HG03060 (cell line): ENCODE data around the gene GMPPA.

Experiments
- ATAC-seq: cut with Tn5 transposase; IDR thresholded peaks from one replicate; pipeline ENCODE4 v1.9.1; 2021; ENCODE audit warnings: low read depth, moderate number of reproducible peaks; ENCODE audit not compliant: unreplicated experiment

Gene GMPPA

GRCh38 chr2:219484343-219485200 is 14.1 kb upstream of the GMPPA start:
- no peak for ATAC-seq

GRCh38 chr2:219485201-219485580 is 13.5 kb upstream of the GMPPA start:
- ATAC-seq = no peak

- no peak for ATAC-seq
These were observed 12.2 kb upstream of the GMPPA start for GRCh38 chr2:219486380-219486959.

- ATAC-seq = no peak
These were observed 10.4 kb upstream of the GMPPA start for GRCh38 chr2:219488149-219488843.

- ATAC-seq = no peak
These were observed 9.9 kb upstream of the GMPPA start for GRCh38 chr2:219488844-219489194.

GRCh38 chr2:219489315-219489714 is 9.4 kb upstream of the GMPPA start:
- ATAC-seq = no peak

- ATAC-seq = no peak
These were observed 8.5 kb upstream of the GMPPA start for GRCh38 chr2:219490186-219490585.

- no peak for ATAC-seq
These were observed 8.0 kb upstream of the GMPPA start for GRCh38 chr2:219490600-219491130.

GRCh38 chr2:219491278-219491963 is 7.3 kb upstream of the GMPPA start:
- no peak for ATAC-seq

GRCh38 chr2:219492575-219492974 is 6.1 kb upstream of the GMPPA start:
- ATAC-seq = no peak

- no peak for ATAC-seq
These were observed 5.6 kb upstream of the GMPPA start for GRCh38 chr2:219493086-219493485.

GRCh38 chr2:219494952-219495530 is 3.6 kb upstream of the GMPPA start:
- no peak for ATAC-seq

GRCh38 chr2:219495531-219496122 is 3.1 kb upstream of the GMPPA start:
- ATAC-seq = no peak

- ATAC-seq = no peak
These were observed 2.4 kb upstream of the GMPPA start for GRCh38 chr2:219496247-219496824.

- no peak for ATAC-seq
These were observed 1.7 kb upstream of the GMPPA start for GRCh38 chr2:219496825-219497494.

GRCh38 chr2:219497495-219498279 is 1.0 kb upstream of the GMPPA start:
- ATAC-seq = no peak

GRCh38 chr2:219499058-219499307 is 292 bp downstream of the GMPPA start:
- ATAC-seq = no peak

- ATAC-seq = no peak
These were observed 864 bp downstream of the GMPPA start for GRCh38 chr2:219499555-219499954.

GRCh38 chr2:219500135-219500534 is 1.4 kb downstream of the GMPPA start:
- no peak for ATAC-seq
